CD4-positive, alpha-beta T cell (primary cell): ENCODE measurements around the gene RAB8B. TPM values are rescaled to one million over a fixed set of nuclear protein-coding genes. Genes with fewer than 3 reads are reported as not detected.
A peak's percentile ranks its signal among the peaks of the same experiment; 100 is the strongest.

Experiments
- ATAC-seq: fragments of 200-7000 bp; cut with Tn5 transposase; one replicate; pipeline ENCODE4 v1.10.0; 2022; ENCODE audit warnings: mild to moderate bottlenecking; ENCODE audit not compliant: poor library complexity
- CTCF ChIA-PET: fragments of 350-600 bp; sonication (Branson Sonifier 250); formaldehyde crosslinking; loops from one replicate; lab custom pipeline; 2021; ENCODE audit warnings: antibody characterized with exemption, inconsistent platforms; lab: Charles Lee
- POLR2A ChIA-PET: fragments of 350-600 bp; sonication (Branson Sonifier 250); formaldehyde crosslinking; loops from one replicate; lab custom pipeline; 2021; ENCODE audit warnings: antibody characterized with exemption, inconsistent platforms; lab: Charles Lee
- DNase-seq, 14 experiments: peaks; one replicate each; pipeline ENCODE4 v3.0.0-alpha.2; 2013 to 2020; ENCODE audit warnings: mixed read lengths in 2 of 14
- H3K27ac ChIP-seq, 2 donors: one replicate each; pipeline versions ENCODE4 v1.5.1 to v1.7.0; 2013; ENCODE audit warnings: low read length in 2 of 2, low read depth in 1 of 2, mild to moderate bottlenecking in 1 of 2
- H3K27me3 ChIP-seq, 2 experiments: 1 replicate in 1 of 2; 2 replicates in 1 of 2; pipeline versions ENCODE4 v1.6.1 to v1.7.0; 2013; ENCODE audit warnings: low read length in 2 of 2, control low read depth in 1 of 2, mild to moderate bottlenecking in 1 of 2, moderate library complexity in 1 of 2; ENCODE audit not compliant: insufficient read depth in 2 of 2, control insufficient read depth in 1 of 2
- H3K36me3 ChIP-seq: one replicate; pipeline ENCODE4 v1.6.1; 2013; ENCODE audit warnings: low read length, control low read depth; ENCODE audit not compliant: insufficient read depth
- H3K4me1 ChIP-seq: one replicate; pipeline ENCODE4 v1.6.1; 2013; ENCODE audit warnings: low read length, control low read depth; ENCODE audit not compliant: insufficient read depth
- H3K4me3 ChIP-seq: one replicate; pipeline ENCODE4 v1.5.1; 2013; ENCODE audit warnings: mild to moderate bottlenecking, low read length, moderate library complexity
- H3K9me3 ChIP-seq, 2 experiments: 1 replicate in 1 of 2; 2 replicates in 1 of 2; pipeline versions ENCODE4 v1.6.1 to v1.7.0; 2013; ENCODE audit warnings: low read length in 2 of 2, mild to moderate bottlenecking in 2 of 2, control low read depth in 1 of 2, moderate library complexity in 1 of 2; ENCODE audit not compliant: control insufficient read depth in 1 of 2, insufficient read depth in 1 of 2
- H3K27ac Mint-ChIP-seq: one replicate; pipeline ENCODE4 v1.8.0; 2020; ENCODE audit warnings: mixed read lengths
- H3K27me3 Mint-ChIP-seq: one replicate; pipeline ENCODE4 v1.8.0; 2021; ENCODE audit warnings: mixed read lengths
- H3K36me3 Mint-ChIP-seq: one replicate; pipeline ENCODE4 v1.8.0; 2021; ENCODE audit warnings: low read depth, mixed read lengths
- H3K4me1 Mint-ChIP-seq: one replicate; pipeline ENCODE4 v1.8.0; 2021; ENCODE audit warnings: low read depth, mixed read lengths
- H3K4me3 Mint-ChIP-seq: one replicate; pipeline ENCODE4 v1.8.0; 2020; ENCODE audit warnings: mild to moderate bottlenecking, mixed read lengths
- H3K9me3 Mint-ChIP-seq: one replicate; pipeline ENCODE4 v1.8.0; 2020; ENCODE audit warnings: mixed read lengths
- intact Hi-C, 2 experiments: fragments of 100-400 bp; cut with DNase I in 1 of 2; cut with micrococcal nuclease in 1 of 2; formaldehyde crosslinking; loops; one replicate each; pipeline versions ENCODE4 v1.15.1 to v1.9.0; 2023 to 2025; cut with DNase I, micrococcal nuclease
- total RNA-seq, 174 experiments: library from RNA in 2 of 174; stranded (reverse) in 2 of 174; gene quantifications; one replicate each; pipeline ENCODE4 v1.2.3 and lab custom pipeline; 2021 to 2026
- TF ChIP-seq, protein P1 (sequence below): fragments of 200-600 bp; IDR thresholded peaks from one replicate; pipeline ENCODE4 v1.8.0; 2022; ENCODE audit warnings: antibody characterized with exemption, mild to moderate bottlenecking

Gene RAB8B
- total RNA-seq, 2 experiments from 2014 or later: 74.5 to 75.2 TPM

DNA sequence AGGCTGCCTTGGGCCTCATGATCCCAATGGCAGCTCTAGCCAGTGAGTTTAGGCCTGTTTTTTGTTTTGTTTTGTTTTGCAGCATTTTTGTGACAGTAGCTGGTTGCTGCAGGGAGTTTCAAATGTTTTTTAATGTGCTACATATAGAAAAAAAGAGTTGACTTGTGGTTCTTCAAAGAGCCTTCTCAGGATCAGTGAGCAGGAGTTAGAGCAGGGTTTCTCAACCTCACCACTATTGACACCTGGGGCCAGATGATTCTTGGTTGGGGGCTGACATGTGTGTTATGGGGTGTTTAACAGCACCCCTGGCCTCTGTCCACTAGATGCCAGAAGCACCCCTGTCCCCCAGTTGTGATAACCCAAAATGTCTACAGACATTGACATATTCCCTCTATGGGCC, 105.9 kb downstream of the RAB8B start:
- CTCF ChIA-PET: no interaction called here

DNA sequence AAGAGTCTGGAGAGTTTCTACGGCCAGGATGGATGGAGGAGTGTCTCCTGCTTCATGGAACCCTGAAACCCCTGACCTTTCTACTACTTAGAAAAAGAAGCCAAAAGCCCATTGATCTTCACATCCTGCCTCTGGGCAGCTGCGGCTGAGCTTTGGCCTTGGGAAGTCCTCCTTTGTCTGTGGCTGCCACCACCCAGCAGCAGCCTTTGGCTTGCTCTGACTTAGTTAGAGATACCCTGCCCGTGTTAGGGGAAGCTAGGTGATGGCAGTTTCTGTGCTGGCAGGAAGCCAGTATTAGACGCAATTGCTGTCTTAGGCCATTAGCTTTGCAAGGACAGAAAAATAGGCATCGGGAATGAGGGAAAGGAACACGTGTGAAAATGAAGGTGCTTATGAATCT, 106.8 kb downstream of the RAB8B start:
- H3K4me3 ChIP-seq: no peak overlapping the region
- H3K4me1 ChIP-seq: no peaks in the 10 kb centered on the region
- Mint-ChIP-seq H3K4me1 (no peaks in the 10 kb centered on the region), H3K4me3 (no peak overlapping the region), H3K27ac (no peak overlapping the region), H3K9me3 (no peaks in the 10 kb centered on the region), H3K36me3 (peaks cover 86% of the 10 kb centered on the region), H3K27me3 (no peaks in the 10 kb centered on the region)
- no peaks in the 10 kb centered on the region for H3K9me3 ChIP-seq
- peaks cover 31% of the 10 kb centered on the region for H3K36me3 ChIP-seq
- intact Hi-C loops: loop anchor here in 1 of 2 experiments (10.0 kb wide), 1 partner anchor 439 kb away; no protein-coding TSS in a partner anchor
- ATAC-seq (no peak), DNase-seq (peak in 1 of 14 experiments; percentile 17)
- TF ChIP-seq, protein P1, sequence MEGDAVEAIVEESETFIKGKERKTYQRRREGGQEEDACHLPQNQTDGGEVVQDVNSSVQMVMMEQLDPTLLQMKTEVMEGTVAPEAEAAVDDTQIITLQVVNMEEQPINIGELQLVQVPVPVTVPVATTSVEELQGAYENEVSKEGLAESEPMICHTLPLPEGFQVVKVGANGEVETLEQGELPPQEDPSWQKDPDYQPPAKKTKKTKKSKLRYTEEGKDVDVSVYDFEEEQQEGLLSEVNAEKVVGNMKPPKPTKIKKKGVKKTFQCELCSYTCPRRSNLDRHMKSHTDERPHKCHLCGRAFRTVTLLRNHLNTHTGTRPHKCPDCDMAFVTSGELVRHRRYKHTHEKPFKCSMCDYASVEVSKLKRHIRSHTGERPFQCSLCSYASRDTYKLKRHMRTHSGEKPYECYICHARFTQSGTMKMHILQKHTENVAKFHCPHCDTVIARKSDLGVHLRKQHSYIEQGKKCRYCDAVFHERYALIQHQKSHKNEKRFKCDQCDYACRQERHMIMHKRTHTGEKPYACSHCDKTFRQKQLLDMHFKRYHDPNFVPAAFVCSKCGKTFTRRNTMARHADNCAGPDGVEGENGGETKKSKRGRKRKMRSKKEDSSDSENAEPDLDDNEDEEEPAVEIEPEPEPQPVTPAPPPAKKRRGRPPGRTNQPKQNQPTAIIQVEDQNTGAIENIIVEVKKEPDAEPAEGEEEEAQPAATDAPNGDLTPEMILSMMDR: no peak
- H3K27me3 ChIP-seq: no peaks in the 10 kb centered on the region
- H3K27ac ChIP-seq: no peak overlapping the region
- CTCF ChIA-PET: no interaction called here
- POLR2A ChIA-PET: no interaction called here

More for the DNA sequence above, 105.9 kb downstream of the RAB8B start:
- POLR2A ChIA-PET: no interaction called here
- no peak for ATAC-seq
- Histone ChIP-seq H3K4me1 (no peaks in the 10 kb centered on the region), H3K36me3 (peaks cover 31% of the 10 kb centered on the region), H3K27ac (no peak overlapping the region), H3K9me3 (no peaks in the 10 kb centered on the region), H3K27me3 (no peaks in the 10 kb centered on the region), H3K4me3 (no peak overlapping the region)
- intact Hi-C loops: loop anchor here in 1 of 2 experiments (10.0 kb wide), 1 partner anchor 439 kb away; no protein-coding TSS in a partner anchor
- no peaks in the 10 kb centered on the region for H3K9me3 Mint-ChIP-seq
- no peak for DNase-seq
- H3K27ac Mint-ChIP-seq: no peak overlapping the region
- peaks cover 83% of the 10 kb centered on the region for H3K36me3 Mint-ChIP-seq
- TF ChIP-seq, protein P1: no peak
- no peaks in the 10 kb centered on the region for H3K4me1 Mint-ChIP-seq
- H3K27me3 Mint-ChIP-seq: no peaks in the 10 kb centered on the region
- H3K4me3 Mint-ChIP-seq: no peak overlapping the region

DNA sequence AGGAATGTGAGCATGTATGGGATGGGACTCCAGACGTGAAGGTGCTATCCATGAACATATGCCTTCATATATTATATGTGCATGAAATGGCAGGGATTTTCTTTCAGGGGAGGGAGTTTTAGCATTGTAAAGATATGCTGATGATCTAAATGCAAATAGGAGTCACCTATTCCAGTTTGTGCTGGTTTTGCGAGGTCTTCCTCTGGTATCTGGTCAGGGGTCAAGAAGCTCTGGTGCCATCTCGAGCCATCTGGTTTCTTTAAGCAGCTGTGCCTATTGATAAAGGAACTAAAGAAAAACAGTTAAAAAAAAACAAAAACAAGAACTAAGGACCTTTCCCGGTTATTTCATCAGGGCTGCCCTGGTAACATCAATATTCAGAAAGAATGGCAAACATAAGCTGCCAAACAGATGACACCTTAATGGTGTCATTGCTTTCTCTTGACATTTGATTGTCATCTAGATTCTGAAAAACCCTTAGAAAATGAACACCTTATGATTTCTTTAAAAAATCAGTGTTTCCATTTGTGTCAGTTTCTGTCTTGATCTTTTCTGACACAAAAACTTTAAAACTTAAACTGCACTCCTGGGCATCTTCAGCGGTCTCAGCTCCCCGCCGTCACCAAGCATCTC, 110.7 kb downstream of the RAB8B start:
- H3K36me3 Mint-ChIP-seq: peaks cover 85% of the 10 kb centered on the region
- no peaks in the 10 kb centered on the region for H3K9me3 ChIP-seq
- DNase-seq: no peak
- H3K9me3 Mint-ChIP-seq: no peaks in the 10 kb centered on the region
- ChIA-PET CTCF (no interaction called here), POLR2A (interaction anchor here (0.7 kb wide), 1 partner anchor 53 kb away, joined by 4 read pairs; no protein-coding TSS in a partner anchor)
- H3K27ac ChIP-seq: no peak overlapping the region
- ATAC-seq: no peak
- no peaks in the 10 kb centered on the region for H3K4me1 Mint-ChIP-seq
- H3K4me3 ChIP-seq: no peak overlapping the region
- H3K4me1 ChIP-seq: no peaks in the 10 kb centered on the region
- H3K27ac Mint-ChIP-seq: no peak overlapping the region
- no peak overlapping the region for H3K4me3 Mint-ChIP-seq
- TF ChIP-seq, protein P1: no peak
- peaks cover 37% of the 10 kb centered on the region for H3K36me3 ChIP-seq
- no peaks in the 10 kb centered on the region for H3K27me3 ChIP-seq
- H3K27me3 Mint-ChIP-seq: no peaks in the 10 kb centered on the region
- intact Hi-C loops: loop anchor here in 1 of 2 experiments (10.0 kb wide), 1 partner anchor 435 kb away; no protein-coding TSS in a partner anchor
